Hematopoietic multipotent progenitor cell treated with erythropoietin and hydrocortisone succinate and interleukin-3 and kit ligand, for 15 days (in vitro differentiated cells): ENCODE measurements around the gene CEP72.
A peak's percentile ranks its signal among the peaks of the same experiment; 100 is the strongest.
"Not testable (repeated sequence)": the region's sequence is repeated elsewhere in the genome, so short reads cannot be mapped to it uniquely, and the experiment has no call there.

Source experiments
- DNase-seq: peaks from one replicate; pipeline ENCODE4 v3.0.0-alpha.2; 2015; ENCODE audit warnings: low spot score

The CEP72 gene

DNA sequence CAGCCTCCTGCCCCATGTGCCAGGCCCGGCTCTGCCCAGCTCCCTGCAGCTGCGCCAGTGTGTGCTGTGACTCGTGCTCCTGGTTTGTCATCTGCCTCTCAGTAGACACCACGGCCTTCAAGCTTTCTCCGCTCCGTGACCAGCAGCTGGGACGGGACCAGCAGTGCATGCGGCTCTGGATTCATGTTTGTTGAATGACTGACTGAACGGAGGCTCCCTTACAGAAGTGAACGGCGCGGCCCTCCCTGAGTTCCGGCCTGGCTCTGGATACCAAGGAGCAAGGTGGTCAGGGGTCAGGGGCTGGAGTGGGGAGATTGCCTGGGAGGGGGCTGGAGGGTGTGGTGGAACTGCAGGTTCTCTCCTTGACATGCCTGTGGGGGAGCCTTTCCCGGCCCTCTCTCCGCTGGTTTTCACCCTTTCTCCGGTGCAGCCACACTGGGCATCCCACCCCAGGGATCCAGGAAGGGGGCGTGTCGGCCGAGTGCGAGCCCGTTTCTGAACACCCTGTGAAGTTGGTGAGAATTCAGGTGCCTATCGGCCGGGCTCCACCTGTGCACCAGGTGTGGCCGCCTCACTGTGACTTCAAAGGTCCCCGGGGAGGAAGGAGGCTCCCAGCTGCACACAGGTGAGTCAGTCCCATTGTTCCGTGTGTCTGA is 11.1 kb upstream of the CEP72 start:
- no peak for DNase-seq

- DNase-seq = no peak
Observed at GRCh38 chr5:601771-602465, 10.2 kb upstream of the CEP72 start.

- no peak for DNase-seq
Observed at GRCh38 chr5:602466-603035, 9.6 kb upstream of the CEP72 start.

DNA sequence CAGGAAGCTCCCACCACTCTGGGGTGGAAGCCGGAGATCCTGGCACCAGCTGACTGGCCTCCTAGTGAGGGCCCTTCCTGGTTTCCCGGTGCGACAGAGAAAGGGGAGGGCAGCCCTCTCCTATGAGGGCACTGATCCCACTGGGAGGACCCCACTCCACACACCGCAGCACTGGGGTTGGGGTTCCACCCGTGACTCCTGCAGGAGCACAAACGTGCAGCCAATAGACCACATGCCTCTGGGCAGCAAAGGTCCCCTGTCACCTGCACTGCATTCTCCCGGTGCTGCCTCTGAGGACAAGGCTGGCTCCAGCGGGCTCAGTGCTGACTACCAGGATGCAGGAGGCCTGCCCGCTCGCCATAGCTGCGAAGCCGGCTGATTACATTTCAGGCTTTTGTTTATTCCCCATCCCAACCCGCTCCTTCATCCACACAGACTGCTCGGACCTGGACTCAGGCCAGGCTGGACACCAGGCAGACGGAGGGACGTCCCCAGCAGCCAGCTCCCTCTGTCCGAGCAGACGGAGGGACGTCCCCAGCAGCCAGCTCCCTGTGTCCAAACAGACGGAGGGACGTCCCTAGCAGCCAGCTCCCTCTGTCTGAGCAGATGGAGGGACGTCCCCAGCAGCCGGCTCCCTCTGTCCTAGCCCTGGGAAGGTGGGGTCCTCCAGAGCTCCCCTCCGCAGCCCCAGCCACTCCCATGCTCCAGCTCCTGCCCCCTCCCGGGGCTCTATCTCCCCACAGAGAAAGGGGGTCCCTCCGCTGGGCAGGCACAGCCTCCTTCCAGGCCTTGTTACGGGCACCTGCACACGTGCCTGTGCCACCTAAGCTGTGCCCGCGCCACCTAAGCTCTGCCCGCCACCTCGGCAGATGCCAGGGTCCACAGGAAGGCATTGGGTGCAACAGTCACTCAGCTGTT is 8.8 kb upstream of the CEP72 start:
- DNase-seq = no peak

DNA sequence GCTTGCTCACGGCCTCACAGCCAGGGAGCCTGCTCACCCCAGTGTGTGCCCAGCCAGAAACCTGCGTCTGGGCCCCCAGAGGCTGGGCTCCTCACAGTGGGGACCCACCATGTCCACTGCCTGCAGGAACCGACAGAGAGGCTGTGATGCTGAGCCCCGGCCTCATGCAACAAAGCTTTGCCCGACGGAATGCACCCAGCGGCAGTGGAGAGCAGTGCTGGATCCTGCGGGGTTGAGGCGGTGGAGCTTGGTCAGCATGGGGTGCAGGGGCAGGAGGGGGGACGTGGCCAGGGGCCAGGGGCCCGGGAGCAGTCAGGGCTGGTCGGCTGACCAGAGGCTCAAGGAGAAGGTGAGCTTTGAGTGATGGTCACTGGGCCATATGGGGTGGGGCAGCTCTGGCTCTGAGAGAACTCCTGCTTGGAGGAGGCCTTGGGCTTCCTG is 7.7 kb upstream of the CEP72 start:
- DNase-seq = no peak

DNA sequence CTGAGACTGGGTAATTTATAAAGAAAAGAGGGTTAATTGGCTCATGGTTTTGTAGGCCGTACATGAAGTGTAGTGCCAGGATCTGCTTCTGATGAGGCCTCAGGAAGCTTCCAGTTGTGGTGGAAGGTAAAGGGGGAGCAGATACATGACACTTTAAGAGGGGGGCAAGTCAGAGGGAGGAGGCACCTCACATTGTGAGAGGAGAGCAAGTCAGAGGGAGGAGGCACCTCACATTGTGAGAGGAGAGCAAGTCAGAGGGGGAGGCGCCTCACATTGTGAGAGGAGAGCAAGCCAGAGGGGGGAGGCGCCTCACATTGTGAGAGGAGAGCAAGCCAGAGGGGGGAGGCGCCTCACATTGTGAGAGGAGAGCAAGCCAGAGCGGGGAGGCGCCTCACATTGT is 7.0 kb upstream of the CEP72 start:
- not testable (repeated sequence) for DNase-seq

DNA sequence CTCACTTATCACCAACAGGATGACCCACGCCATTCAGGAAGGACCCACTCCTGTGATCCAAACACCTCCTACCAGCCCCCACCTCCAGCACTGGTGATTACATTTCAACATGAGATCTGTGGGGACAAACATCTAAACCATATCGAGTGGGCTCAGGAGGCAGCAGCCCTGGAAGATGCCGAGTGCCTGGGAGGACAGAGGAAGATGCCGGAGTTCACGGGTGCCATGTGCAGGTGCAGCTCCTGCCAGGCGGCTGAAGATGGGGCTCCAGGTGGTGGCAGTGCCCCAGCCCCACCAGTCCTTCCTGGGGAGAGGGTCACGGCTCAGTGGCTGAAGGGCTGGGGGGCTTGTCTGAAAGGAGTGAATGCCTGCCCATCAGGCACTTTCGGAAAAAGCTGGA is 6.1 kb upstream of the CEP72 start:
- DNase-seq = no peak

- no peak for DNase-seq
Observed at GRCh38 chr5:606526-607399, 5.4 kb upstream of the CEP72 start.

DNA sequence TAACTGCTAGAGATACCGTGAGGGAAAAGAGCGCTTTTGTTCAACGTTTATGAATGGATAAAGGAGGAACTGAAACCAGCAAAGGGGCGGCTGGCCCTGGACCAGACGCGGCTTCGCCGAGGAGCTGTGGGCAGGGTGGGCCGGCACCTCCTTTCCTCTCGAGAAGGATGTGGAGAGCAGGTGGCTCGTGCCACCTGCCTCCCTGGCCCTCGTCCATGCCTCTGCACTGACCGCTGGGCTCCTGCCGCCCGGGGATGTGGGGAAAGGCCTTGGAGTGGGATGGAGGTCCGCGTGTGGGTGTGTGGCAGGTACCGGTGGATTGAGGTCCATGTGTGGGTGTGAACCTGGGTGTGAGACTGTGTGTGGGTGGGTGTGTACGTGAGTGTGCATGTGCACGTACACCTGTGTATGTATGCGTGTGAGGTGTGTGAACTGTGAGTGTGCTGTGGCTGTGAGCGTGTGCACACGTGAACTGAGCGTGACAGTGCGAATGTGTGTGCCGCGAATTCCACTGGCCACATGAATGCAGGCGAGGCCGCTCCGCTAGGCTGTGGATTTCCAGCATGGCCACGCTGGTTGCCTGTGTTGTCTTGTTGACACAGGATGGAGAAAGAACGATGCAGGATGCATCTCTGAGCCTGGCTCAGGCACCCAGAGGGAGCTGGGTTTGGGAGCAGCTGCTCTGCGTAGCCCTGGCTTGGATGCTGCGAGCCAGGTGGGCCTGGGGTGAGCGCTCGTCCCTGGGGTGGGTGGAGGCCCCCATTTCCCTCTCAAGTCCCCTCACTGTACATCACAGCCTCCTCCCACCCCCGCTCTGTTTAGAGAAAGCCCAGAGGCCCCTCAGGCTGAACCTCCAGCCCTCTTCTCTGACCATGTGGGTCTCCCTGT is 4.4 kb upstream of the CEP72 start:
- no peak for DNase-seq

DNA sequence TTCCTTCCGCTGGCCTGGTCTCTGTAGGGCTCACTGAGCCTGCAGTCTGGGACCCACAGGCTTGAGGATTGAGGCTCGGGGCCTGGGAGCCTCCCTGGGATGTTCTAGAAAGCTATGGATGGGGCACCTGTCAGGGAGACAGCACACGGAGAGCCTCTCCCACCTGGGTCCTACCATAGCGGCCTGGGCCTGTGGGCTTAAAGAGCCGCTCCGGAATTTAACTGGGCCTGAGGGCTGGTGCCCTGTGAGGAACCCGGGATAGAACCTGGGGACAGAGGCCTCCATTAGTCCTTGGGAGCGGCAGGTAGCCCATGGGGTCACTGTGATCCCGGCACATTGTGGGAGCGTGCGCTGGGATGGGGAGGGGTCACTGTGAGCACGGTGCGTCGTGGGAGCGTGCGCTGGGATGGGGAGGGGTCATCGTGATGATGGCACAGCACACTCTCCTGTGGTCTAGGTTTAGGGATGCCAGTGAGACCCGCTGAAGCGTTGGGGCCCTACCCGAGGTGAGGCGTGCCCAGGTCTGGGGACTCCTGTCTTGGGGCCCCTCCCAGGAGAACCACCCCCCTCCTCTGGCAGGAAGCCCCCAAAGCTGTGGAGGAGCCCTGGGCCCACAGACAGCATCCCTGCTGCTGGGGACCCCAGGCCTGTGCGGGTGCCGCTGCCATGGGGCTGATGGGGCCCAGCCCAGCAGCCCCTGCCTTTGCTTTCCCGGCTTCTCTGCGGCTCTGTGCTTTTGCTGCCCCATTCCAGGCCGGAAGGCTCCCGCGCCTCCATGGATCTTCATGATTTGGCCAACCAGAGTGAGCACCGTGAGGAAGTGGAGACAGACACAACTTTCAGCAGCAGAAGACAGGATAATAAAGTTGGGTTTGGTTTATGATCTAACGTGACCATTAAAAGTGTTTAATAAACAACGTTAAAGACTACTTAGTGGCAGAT is 3.4 kb upstream of the CEP72 start:
- no peak for DNase-seq

- no peak for DNase-seq
Observed at GRCh38 chr5:609506-609905, 2.6 kb upstream of the CEP72 start.

- DNase-seq = no peak
Observed at GRCh38 chr5:610011-610743, 2.0 kb upstream of the CEP72 start.

- DNase-seq = no peak
Observed at GRCh38 chr5:610744-611730, 1.1 kb upstream of the CEP72 start.

DNA sequence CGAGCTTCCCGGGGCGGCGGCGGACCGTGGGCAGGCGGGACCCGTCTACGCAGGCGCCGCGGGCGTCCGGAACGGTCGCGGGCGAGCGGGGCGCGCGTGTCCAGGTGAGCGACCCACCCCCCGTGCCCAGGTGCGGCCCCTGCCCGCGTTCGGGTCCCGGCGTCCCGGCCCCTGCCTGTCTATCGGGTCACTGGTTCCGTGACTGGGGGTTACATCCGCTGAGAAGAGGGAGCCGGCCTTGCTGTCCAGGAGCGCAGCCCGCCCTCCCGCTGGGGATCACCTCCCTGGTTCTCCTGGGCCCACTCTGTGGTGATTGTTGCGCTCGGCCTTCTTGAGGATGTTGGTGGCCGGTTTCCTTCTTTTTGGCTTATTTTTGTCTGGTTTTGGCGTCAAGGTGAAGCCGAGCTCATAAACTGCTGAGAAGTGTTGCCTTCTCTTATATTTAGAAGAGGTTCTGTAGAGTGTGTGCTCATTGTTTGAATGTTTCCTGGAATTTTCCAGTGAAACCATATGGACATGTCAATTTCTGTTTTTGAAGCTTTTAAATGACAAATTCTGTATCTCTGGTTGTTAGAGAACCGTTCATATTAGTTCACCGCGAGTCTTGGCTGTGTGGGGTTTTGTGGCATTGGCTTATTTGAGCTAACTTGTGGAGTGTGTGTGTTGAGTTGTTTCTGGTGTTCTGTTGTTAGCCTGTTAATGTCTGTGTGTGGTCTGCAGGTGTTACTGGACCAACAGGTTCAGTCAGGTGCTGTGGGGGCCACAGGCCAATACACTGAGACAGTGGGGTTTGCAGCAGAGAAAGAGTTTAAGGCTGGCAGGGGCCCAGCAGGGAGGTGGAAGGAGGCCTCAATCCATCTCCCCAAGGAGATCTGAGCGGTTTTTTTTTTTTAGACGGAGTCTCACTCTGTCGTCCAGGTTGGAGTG is 621 bp downstream of the CEP72 start:
- peak; percentile 16 for DNase-seq

DNA sequence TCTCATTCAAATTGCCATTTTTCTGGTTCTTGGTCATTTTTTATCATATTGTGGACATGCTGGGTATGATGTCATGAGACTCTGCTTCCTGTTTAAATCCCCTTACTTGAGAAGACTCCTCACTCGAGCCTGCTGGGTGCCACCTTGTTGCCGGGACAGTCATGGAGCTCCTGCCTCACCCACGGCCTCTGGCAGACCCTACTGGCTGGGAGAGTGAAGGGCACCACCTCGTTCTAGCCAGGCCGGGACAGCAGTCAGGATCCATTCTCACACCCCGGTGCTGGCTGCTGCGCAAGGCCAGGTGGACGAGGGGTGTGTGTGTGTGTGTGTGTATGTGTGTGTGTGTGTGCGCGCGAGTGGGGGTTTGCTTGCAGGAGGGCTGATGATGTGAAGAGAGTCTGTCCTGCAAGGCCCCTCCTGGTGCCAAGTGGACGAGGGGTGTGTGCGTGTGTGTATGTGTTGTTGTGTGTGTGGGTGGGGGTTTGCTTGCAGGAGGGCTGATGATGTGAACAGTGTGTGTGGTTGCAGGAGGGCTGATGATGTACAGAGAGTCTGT is 4.4 kb downstream of the CEP72 start:
- DNase-seq = no peak

GRCh38 chr5:617896-618295 is 5.8 kb downstream of the CEP72 start:
- DNase-seq = no peak
